GM10248 (cell line): Measurements from ENCODE around the gene REG3A.

Experiments
- CTCF ChIA-PET: fragments of 300-600 bp; sonication (Branson Sonifier 250); formaldehyde crosslinking; extraction: SDS; loops from one replicate; lab custom pipeline; 2021; ENCODE audit warnings: antibody characterized with exemption; lab: Yijun Ruan, JAX
- POLR2A ChIA-PET: fragments of 350-650 bp; sonication (Branson Sonifier 250); formaldehyde crosslinking; extraction: SDS; loops from one replicate; lab custom pipeline; 2020; ENCODE audit warnings: antibody characterized with exemption; lab: Yijun Ruan, JAX
- DNase-seq: peaks from one replicate; pipeline ENCODE4 v3.0.0; 2012; ENCODE audit errors: extremely low spot score
- CTCF ChIP-seq: IDR thresholded peaks from 2 replicates; pipeline ENCODE4 v1.5.1; 2012; ENCODE audit warnings: mild to moderate bottlenecking, low read depth; ENCODE audit errors: extremely low read depth, missing control alignments, control extremely low read depth

REG3A gene

GRCh38 chr2:79159030-79159429 lies 523 bp downstream of the REG3A start:
- no peak for DNase-seq
- ChIA-PET CTCF (no interaction called here), POLR2A (no interaction called here)
- no peak for TF ChIP-seq CTCF

GRCh38 chr2:79155826-79156476 lies 3.6 kb downstream of the REG3A start:
- ChIA-PET CTCF (no interaction called here), POLR2A (no interaction called here)
- no peak for TF ChIP-seq CTCF
- no peak for DNase-seq

GRCh38 chr2:79139423-79139822 lies 20.1 kb downstream of the REG3A start:
- DNase-seq = no peak
- ChIA-PET POLR2A (no interaction called here), CTCF (no interaction called here)
- no peak for TF ChIP-seq CTCF

GRCh38 chr2:79138385-79138784 lies 21.2 kb downstream of the REG3A start:
- TF ChIP-seq CTCF = no peak
- POLR2A ChIA-PET = no interaction called here

GRCh38 chr2:79131687-79132086 lies 27.9 kb downstream of the REG3A start:
- ChIA-PET POLR2A (no interaction called here), CTCF (no interaction called here)
- TF ChIP-seq CTCF = no peak
- DNase-seq = no peak

More at GRCh38 chr2:79138385-79138784, 21.2 kb downstream of the REG3A start:
- no peak for DNase-seq
- CTCF ChIA-PET = no interaction called here

DNA sequence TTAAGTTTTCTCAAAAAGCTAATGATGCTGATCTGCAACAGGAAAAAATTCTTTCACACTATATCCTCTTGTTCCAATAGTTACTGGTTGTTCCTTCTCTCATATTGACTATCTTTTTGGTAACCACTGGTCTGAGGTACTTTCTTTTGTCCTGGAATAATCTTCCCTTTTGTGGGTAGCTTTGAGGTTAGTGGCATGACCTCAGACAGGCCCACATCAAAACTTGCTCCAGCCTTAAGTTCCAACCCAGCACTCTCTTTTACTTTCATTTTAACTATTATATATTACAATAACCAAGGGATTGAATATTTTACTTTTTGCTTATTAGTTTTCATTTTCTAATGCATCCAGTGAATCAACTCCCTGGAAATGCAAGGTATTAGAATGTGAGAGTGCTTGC lies 29.7 kb downstream of the REG3A start:
- DNase-seq = no peak
- ChIA-PET POLR2A (no interaction called here), CTCF (no interaction called here)
- no peak for TF ChIP-seq CTCF
